GM18517 (cell line): Measurements from ENCODE around the gene MTG1.
A peak's percentile ranks its signal among the peaks of the same experiment; 100 is the strongest.
"Not testable (repeated sequence)": the region's sequence is repeated elsewhere in the genome, so short reads cannot be mapped to it uniquely, and the experiment has no call there.

Source experiments
- ATAC-seq: cut with Tn5 transposase; IDR thresholded peaks from one replicate; pipeline ENCODE4 v1.9.1; 2021; ENCODE audit warnings: mild to moderate bottlenecking, moderate library complexity; ENCODE audit not compliant: unreplicated experiment

MTG1 gene

DNA sequence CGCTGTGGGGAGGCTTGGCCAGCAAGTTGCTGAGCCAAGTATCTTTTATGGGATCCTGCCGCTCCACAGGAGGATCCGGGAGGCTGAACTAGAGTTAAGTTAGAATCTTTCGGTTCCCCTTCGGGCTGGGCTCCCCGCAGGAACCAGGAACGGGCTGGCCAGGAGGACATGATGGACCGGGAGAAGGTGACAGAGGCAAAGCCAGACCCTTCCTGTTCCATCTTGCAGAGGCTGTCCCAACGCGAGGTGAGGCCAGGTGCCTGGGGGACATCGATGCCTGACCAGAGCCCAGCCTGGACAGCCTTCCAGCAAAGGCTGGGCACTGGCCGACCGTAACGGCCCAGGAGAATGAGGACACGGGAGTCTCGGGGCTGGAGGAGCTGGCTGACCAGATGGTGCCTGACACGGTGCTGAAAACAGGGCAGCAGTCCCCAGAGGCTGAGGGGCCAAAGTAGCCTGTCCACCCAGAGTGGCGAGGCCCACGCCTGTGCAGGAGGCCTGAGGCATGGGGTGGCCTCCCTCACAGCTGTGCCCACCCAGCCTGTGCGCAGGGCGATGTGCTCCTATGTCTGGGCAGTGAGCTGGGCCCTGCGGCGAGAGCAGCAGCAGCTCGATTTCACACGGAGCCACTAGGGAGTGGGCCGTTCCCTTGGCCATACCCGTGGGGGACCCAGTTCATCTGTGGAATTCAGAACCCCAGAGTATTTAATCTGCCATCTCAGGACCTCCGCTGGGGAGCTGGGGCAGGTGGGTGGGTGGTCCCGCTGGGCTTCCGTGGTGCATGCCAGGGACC lies 16.7 kb upstream of the MTG1 start:
- ATAC-seq, result no peak

DNA sequence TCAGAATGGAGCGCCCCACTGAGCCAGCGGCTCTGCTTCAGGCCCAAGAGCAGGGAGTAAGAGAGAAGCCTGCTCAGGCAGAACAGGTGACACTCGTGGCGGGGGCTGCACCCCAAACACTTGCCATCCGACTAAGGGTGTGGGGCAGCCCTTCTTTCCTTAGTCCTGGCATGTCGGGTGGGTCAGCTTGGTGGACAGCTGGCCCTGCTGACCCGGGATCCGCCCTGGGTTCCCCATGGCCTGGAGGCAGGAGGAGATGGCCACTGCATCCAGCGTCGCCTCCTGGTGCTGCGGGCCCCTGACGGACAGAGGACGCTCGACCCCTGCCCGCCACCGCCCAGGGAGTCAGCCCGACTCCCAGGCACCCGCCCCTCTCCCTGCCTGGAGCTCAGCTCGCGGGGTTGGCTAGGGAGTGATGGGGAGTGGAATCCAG lies 16.1 kb upstream of the MTG1 start:
- no peak for ATAC-seq

- peak; percentile 41 for ATAC-seq
These were observed 15.5 kb upstream of the MTG1 start for GRCh38 chr10:133378251-133379096.

DNA sequence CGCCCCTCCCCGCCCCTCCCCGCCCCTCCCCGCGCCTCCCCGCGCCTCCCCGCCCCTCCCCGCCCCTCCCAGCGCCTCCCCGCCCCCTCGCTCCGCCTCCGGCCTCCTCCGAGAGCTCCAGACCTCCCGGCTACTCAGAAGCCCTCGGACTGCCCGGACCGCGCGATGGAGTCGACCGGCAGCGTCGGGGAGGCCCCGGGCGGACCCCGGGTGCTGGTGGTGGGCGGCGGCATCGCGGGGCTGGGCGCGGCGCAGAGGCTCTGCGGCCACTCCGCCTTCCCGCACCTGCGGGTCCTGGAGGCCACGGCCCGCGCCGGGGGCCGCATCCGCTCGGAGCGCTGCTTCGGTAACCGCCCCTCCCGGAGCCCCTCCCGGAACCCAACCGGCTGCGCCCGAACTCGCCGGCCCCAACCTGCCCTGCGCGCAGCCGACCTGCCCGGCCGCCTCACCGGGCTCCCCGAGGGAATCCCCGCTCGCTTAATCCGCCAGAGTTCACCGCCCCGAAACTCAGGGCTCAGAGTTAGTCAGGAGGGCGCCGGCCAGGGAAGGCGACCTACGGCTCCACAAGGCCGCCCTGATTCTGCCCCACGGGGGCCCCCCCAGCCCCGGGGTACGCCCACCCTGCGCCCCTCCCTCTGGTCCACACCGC lies 14.7 kb upstream of the MTG1 start, which contains the start of gene PAOX:
Gene PAOX, plus strand, starts transcription at position 111 of the 649 bp plus-strand sequence. Its CDS starts 55 bp downstream, at position 166.
- peak; percentile 46 for ATAC-seq

- ATAC-seq, result no peak
These were observed 13.9 kb upstream of the MTG1 start for GRCh38 chr10:133379801-133380666.

GRCh38 chr10:133381036-133381435 lies 12.9 kb upstream of the MTG1 start:
- no peak for ATAC-seq

DNA sequence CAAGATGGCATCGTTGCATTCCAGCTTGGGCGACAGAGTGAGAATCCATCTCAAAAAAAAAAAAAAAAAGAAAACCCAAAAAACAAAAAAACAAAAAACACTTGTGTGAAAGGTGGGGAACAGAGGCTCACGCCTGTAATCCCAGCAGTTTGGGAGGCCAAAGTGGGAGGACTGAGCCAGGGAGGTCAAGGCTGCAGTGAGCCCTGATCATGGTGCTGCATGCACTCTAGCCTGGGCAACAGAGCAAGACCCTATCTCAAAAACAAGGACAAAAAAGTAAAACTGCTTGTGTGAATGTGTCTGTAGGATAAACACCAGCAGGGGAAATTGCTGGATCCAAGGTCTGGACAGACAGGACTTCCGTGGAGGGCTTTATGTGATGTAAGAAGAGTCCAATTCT lies 10.4 kb upstream of the MTG1 start:
- no peak for ATAC-seq

DNA sequence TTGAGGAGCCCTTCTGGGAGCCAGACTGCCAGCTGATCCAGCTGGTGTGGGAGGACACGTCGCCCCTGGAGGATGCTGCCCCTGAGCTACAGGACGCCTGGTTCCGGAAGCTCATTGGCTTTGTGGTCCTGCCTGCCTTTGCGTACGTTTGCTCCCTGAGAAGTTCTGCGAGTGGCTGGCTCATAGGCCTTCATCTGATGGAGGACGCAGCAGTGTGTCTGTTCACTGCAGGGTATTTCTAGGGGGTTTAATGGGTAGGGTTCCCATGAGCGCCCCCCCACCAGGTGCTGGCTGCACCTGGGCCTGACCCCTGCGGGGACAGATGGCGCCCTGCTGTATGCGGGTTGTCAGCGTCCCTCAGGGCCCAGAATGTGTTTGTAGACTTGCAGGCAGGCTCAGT lies 9.9 kb upstream of the MTG1 start:
- no peak for ATAC-seq

- ATAC-seq, result no peak
These were observed 8.7 kb upstream of the MTG1 start for GRCh38 chr10:133385214-133385613.

- ATAC-seq, result not testable (repeated sequence)
These were observed 7.0 kb upstream of the MTG1 start for GRCh38 chr10:133386951-133387350.

DNA sequence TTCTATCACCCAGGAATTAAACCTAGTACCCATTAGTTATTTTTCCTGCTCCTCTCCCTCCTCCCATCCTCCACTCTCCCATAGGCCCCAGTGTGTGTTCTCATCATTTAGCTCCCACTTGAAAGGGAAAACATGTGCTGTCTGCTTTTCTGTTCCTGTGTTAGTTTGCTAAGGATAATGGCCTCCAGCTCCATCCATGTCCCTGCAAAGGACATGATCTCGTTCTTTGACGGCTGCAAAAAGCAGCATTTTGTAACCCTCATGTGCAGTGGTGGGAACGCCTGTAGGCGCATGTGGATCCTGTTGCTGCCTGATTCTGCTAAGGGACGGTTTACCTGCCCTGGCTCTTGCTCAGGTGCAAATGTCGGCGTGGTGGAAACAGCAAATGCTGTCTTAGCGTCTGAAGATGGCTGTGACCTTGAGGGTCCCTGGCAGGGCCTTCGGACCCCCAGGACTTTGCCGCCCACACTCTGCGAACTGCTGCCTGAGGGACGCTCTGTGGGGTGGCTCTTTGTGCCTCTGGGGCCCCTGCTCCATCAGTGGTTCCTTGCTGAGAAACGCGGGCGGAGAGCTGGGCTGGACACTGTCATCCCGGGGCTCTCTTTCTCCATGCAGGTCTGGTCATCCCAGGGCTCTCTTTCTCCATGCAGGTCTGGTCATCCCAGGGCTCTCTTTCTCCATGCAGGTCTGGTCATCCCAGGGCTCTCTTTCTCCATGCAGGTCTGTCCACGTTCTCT lies 5.6 kb upstream of the MTG1 start:
- peak; percentile 1 for ATAC-seq

DNA sequence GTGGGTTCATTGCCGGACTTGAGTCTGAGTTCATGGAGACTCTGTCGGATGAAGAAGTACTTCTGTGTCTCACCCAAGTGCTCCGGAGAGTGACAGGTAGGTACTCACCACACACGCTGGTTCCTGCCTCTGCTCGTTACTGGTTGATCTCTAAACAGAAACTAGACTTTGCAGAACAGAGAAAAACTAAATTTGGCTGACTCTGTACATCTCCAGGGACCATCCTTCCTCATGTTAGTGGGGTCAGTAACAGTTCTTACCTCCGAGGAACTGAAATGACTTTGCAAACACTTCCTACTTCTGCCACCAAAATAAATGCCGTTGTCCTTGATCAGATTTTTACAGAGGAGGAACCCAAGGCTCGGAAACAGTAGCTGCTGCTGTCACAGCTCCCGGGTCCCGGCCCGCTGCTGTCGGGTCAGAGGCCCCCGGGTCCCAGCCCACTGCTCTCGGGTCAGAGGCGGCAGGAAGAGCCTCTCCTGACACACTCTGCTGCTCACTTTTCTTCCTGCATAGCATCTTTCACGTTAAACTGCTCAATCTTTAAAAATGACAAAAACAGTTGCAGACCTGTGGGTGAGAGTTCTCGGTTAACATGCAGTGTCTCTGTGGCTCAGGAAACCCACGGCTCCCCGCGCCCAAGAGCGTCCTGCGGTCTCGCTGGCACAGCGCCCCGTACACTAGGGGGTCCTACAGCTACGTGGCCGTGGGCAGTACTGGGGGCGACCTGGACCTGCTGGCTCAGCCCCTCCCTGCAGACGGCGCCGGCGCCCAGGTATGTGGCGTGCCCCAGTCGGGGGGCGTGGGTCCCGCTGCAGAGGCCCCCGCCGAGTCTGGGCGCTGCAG lies 4.8 kb upstream of the MTG1 start:
- peak; percentile 91 for ATAC-seq

DNA sequence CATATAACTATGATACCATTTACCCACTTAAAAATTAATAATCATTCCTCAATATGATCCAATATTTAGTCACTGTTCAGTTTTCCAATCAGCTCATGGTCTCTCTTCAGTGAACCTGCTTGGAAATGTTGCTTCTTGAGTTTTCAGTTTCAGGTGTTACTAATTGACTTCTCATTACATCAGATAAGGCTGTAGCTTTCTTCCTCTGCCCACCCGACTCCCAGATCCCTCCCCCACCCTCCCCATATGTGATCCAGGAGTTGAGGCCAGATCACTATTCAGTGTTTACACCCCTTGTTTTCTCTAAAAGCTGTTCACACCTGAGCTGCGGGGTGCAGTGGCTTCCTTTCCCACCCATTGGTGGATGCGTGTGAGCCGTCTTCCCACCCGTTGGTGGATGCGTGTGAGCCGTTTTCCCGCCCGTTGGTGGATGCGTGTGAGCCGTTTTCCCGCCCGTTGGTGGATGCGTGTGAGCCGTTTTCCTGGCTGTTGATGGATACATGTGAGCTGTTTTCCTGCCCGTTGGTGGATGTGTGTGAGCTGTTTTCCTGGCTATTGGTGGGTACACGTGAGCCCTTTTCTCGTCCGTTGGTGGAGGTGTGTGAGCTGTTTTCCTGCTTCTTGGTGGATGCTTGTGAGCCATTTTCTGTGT lies 3.2 kb upstream of the MTG1 start:
- ATAC-seq, result no peak

- no peak for ATAC-seq
These were observed 2.7 kb upstream of the MTG1 start for GRCh38 chr10:133391249-133391635.

DNA sequence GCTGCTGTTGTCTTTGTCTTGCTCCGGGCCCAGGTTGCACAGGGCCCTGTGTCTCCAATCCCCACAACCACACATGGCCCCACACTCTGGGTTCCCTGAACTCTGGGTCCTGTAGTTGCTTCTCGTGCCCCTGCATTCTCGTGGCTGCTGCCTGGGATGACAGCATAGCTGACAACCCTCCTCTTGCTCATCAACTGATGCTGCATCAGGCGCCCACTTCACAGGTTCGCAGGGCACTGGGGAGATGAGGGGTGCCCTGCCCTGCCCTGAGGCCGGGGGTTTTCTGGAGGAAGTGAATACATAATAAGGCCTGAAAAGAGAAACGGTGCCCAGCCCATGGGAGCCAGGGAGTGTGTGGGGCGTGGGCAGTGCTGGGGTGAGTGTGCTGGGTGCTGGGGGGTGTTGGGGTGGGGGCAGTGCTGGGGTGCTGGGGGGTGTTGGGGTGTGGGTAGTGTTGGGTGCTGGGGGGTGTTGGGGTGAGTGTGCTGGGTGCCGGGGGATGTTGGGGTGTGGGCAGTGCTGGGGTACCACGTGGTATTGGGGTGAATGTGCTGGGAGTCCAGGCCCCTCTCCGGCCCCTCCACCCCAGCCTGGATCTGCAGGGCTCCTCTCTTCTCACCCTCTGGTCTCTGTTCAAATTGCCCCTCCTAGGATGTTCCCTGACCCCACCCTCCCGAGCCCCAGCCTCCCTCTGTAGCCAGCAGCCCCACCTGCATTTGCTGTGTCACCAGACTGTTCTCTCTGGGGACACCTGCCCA lies 2.0 kb upstream of the MTG1 start:
- ATAC-seq, result no peak

GRCh38 chr10:133393401-133394063 lies 425 bp upstream of the MTG1 start:
- ATAC-seq, result no peak

DNA sequence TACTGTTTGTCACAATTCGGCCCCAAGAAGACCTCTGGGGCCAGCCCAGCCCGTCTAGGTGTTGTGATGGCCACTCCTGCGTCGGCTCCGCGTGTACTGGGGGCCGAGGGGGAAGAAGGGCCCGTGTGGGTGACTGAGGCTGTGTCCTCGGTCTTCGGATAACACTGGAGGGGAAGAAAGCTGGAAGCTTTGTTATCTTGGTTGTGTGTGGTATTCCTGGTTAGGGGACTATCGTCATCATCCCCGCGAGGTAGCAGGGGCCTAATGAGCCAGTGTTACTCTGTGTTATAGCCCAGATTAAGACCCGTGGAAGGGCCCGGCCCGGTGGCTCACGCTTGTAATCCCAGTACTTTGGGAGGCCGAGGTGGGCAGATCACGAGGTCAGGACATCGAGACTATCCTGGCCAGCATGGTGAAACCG lies 854 bp downstream of the MTG1 start:
- no peak for ATAC-seq
